HFFc6 (cell line): ENCODE results near the gene LMTK2. TPM values are rescaled to one million over a fixed set of nuclear protein-coding genes. Genes with fewer than 3 reads are reported as not detected.

ENCODE experiments used
- DNase-seq: peaks from one replicate; pipeline ENCODE4 v3.0.0-alpha.2; 2018
- H3K27ac Mint-ChIP-seq: 2 replicates; pipeline ENCODE4 v1.8.0; 2020; ENCODE audit warnings: mild to moderate bottlenecking, mixed read lengths
- H3K27me3 Mint-ChIP-seq: 2 replicates; pipeline ENCODE4 v1.8.0; 2021; ENCODE audit warnings: mild to moderate bottlenecking, moderate library complexity, mixed read lengths; ENCODE audit not compliant: insufficient read depth
- H3K36me3 Mint-ChIP-seq: 2 replicates; pipeline ENCODE4 v1.8.0; 2021; ENCODE audit warnings: low read depth, mixed read lengths
- H3K4me1 Mint-ChIP-seq: 2 replicates; pipeline ENCODE4 v1.8.0; 2020; ENCODE audit warnings: low read depth, mixed read lengths
- H3K4me3 Mint-ChIP-seq: 2 replicates; pipeline ENCODE4 v1.8.0; 2020; ENCODE audit warnings: mild to moderate bottlenecking, moderate library complexity, mixed read lengths
- H3K9me3 Mint-ChIP-seq: 2 replicates; pipeline ENCODE4 v1.8.0; 2020; ENCODE audit warnings: mild to moderate bottlenecking, mixed read lengths
- CTCF ChIP-seq: fragments of 200-600 bp; sonication (generic); IDR thresholded peaks from 2 replicates; pipeline ENCODE4 v1.5.0; 2021; ENCODE audit warnings: antibody characterized with exemption, mild to moderate bottlenecking
- total RNA-seq, 6 experiments: library from RNA; stranded (reverse); fragmentation: NEBNext Ultra II Directional; extraction: Animal tissue kit (Norgen Biotek cat#: 25700); gene quantifications; 2 replicates in 1 of 6; 3 replicates in 5 of 6; pipeline ENCODE4 v1.2.3, GENCODE V29; 2021

LMTK2 gene
- total RNA-seq, 6 experiments from 2014 or later = 9.2 to 13.5 (median 10.0) TPM

- Mint-ChIP-seq H3K27ac (peak overlapping the region; percentile 14; the same call in 1 of the 2 replicates), H3K27me3 (no peaks in the 10 kb centered on the region; the same call in none of the 2 replicates), H3K36me3 (peaks cover 5% of the 10 kb centered on the region; the same call in 1 of the 2 replicates), H3K4me3 (peak overlapping the region; percentile 20; the same call in 1 of the 2 replicates), H3K4me1 (peaks cover 35% of the 10 kb centered on the region), H3K9me3 (no peaks in the 10 kb centered on the region)
- TF ChIP-seq CTCF = no peak
- DNase-seq = no peak
Measured at GRCh38 chr7:98133181-98133580, 26.5 kb downstream of the LMTK2 start.

- no peak overlapping the region; the same call in none of the 2 replicates for H3K4me3 Mint-ChIP-seq
- peak overlapping the region; percentile 14; the same call in 1 of the 2 replicates for H3K27ac Mint-ChIP-seq
- DNase-seq = peak; percentile 40
Measured at GRCh38 chr7:98133621-98134303, 27.1 kb downstream of the LMTK2 start.

GRCh38 chr7:98134420-98135228 is 28.0 kb downstream of the LMTK2 start:
- Mint-ChIP-seq H3K36me3 (peaks cover 14% of the 10 kb centered on the region; the same call in 1 of the 2 replicates), H3K27me3 (no peaks in the 10 kb centered on the region; the same call in none of the 2 replicates), H3K9me3 (no peaks in the 10 kb centered on the region), H3K27ac (no peak overlapping the region), H3K4me1 (peaks cover 35% of the 10 kb centered on the region), H3K4me3 (no peak overlapping the region)
- no peak for DNase-seq
- no peak for TF ChIP-seq CTCF

More at GRCh38 chr7:98133621-98134303, 27.1 kb downstream of the LMTK2 start:
- no peaks in the 10 kb centered on the region for H3K9me3 Mint-ChIP-seq
- peaks cover 35% of the 10 kb centered on the region for H3K4me1 Mint-ChIP-seq
- peaks cover 6% of the 10 kb centered on the region; the same call in 1 of the 2 replicates for H3K36me3 Mint-ChIP-seq
- no peak for TF ChIP-seq CTCF
- no peaks in the 10 kb centered on the region; the same call in none of the 2 replicates for H3K27me3 Mint-ChIP-seq

- Mint-ChIP-seq H3K4me1 (peaks cover 32% of the 10 kb centered on the region), H3K27me3 (no peaks in the 10 kb centered on the region; the same call in 1 of the 2 replicates), H3K27ac (no peak overlapping the region), H3K36me3 (peaks cover 14% of the 10 kb centered on the region; the same call in 1 of the 2 replicates), H3K9me3 (no peaks in the 10 kb centered on the region), H3K4me3 (no peak overlapping the region)
- no peak for DNase-seq
- TF ChIP-seq CTCF = no peak
Measured at GRCh38 chr7:98135984-98136383, 29.3 kb downstream of the LMTK2 start.

- H3K27ac Mint-ChIP-seq = no peak overlapping the region; the same call in 1 of the 2 replicates
- H3K4me1 Mint-ChIP-seq = peaks cover 28% of the 10 kb centered on the region
- peaks cover 14% of the 10 kb centered on the region; the same call in 1 of the 2 replicates for H3K36me3 Mint-ChIP-seq
Measured at GRCh38 chr7:98136423-98136822, 29.8 kb downstream of the LMTK2 start.

More at GRCh38 chr7:98136423-98136822, 29.8 kb downstream of the LMTK2 start:
- Mint-ChIP-seq H3K9me3 (no peaks in the 10 kb centered on the region), H3K4me3 (no peak overlapping the region), H3K27me3 (no peaks in the 10 kb centered on the region)
- TF ChIP-seq CTCF = no peak
- no peak for DNase-seq
